Transverse colon (tissue), 4 donors: Measurements from ENCODE around the gene CRYGN. TPM values are rescaled to one million over a fixed set of nuclear protein-coding genes. Genes with fewer than 3 reads are reported as not detected.

Experiments
- DNase-seq: peaks from one replicate; pipeline ENCODE4 v3.0.0-alpha.2; 2019
- H3K27ac ChIP-seq, 4 donors: fragments of 200-600 bp; sonication (generic); 2 replicates each; pipeline ENCODE4 v1.5.1; 2016 to 2018; ENCODE audit warnings: inconsistent platforms in 4 of 4
- H3K27me3 ChIP-seq: fragments of 200-600 bp; sonication (generic); 2 replicates; pipeline ENCODE4 v1.5.1; 2017; ENCODE audit warnings: inconsistent platforms
- H3K36me3 ChIP-seq, 4 donors: fragments of 200-600 bp; sonication (generic); 2 replicates each; pipeline ENCODE4 v1.5.1; 2017 to 2019; ENCODE audit warnings: inconsistent platforms in 4 of 4
- H3K4me1 ChIP-seq, 4 donors: fragments of 200-600 bp; sonication (generic); 2 replicates each; pipeline ENCODE4 v1.5.1; 2017 to 2020; ENCODE audit warnings: inconsistent platforms in 4 of 4
- H3K4me3 ChIP-seq, 4 donors: fragments of 200-600 bp; sonication (generic); 1 replicate in 1 of 4; 2 replicates in 3 of 4; pipeline versions ENCODE4 v1.5.1 to v1.6.1; 2017 to 2019; ENCODE audit warnings: inconsistent platforms in 4 of 4
- H3K9me3 ChIP-seq, 2 donors: fragments of 200-600 bp; sonication (generic); 2 replicates each; pipeline ENCODE4 v1.5.1; 2017 to 2019; ENCODE audit warnings: inconsistent platforms in 2 of 2
- EP300 ChIP-seq: sonication (generic); formaldehyde crosslinking; IDR thresholded peaks from one replicate; pipeline ENCODE4 v1.6.1; 2017; ENCODE audit warnings: antibody characterized with exemption, low read depth
- POLR2A ChIP-seq: fragments of 450-650 bp; IDR thresholded peaks from one replicate; pipeline ENCODE4 v1.6.1; 2016; ENCODE audit warnings: antibody characterized with exemption, mild to moderate bottlenecking, moderate library complexity
- POLR2AphosphoS5 ChIP-seq, 3 donors: sonication (generic); formaldehyde crosslinking; IDR thresholded peaks; one replicate each; pipeline ENCODE4 v1.6.1; 2016; ENCODE audit warnings: antibody characterized with exemption in 3 of 3
- WGBS, 2 donors: methylation state at CpG; one replicate each; pipeline ENCODE4 v1.1.5; 2018; ENCODE audit warnings: low coverage in 1 of 2; 5-methylcytosine and 5-hydroxymethylcytosine counted together
- in situ Hi-C, 4 donors: fragments of 200-750 bp; cut with MboI; loops; one replicate each; pipeline versions ENCODE4 v1.15.0 to v1.15.1; 2017; ENCODE audit warnings: low sequenced_read_pairs in 3 of 4, low pct_ligation_motif_present in 1 of 4, low pct_unique_long_range_greater_than_20kb in 1 of 4
- intact Hi-C: fragments of 100-400 bp; cut with DNase I; formaldehyde crosslinking; loops from one replicate; pipeline ENCODE4 v1.15.1; 2023; ENCODE audit warnings: low total_unique reads
- total RNA-seq, 4 donors: library from RNA; depleted of rRNA; stranded (reverse); fragments of >200 nt; gene quantifications; one replicate each; pipeline ENCODE4 v1.1.0, GENCODE V29; 2016
- TF ChIP-seq, protein P1 (sequence below), 5 experiments: fragments of 200-600 bp in 3 of 5; fragments of 450-650 bp in 2 of 5; sonication (generic) in 3 of 5; IDR thresholded peaks; 1 replicate in 2 of 5; 2 replicates in 3 of 5; pipeline ENCODE4 v1.5.1; 2016 to 2017; ENCODE audit warnings: antibody characterized with exemption in 5 of 5, inconsistent platforms in 3 of 5, mild to moderate bottlenecking in 2 of 5, moderate library complexity in 1 of 5

Gene CRYGN
- total RNA-seq, 4 donors from 2014 or later: not detected

DNA sequence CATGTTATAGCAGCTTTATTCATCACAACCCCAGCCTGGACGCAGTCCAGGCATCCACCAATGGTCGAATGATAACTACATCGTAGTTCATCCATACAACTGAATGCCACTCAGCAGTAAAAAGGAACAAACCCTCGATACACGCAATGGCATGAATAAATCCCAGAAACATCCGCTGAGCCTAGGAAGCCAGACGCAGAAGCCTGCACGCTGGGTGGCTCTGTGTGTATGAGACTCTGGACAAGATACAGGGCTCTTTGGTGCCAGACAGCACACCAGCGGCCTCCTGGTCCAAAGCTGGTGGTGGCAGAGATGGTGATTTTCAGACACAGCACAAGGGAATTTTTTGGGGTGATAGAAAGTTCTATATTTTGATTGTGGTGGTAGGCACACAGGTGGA, 10.0 kb upstream of the CRYGN start:
- TF ChIP-seq EP300 (no peak), POLR2A (no peak), POLR2AphosphoS5 (IDR thresholded peaks at IDR 0.05) (no peak)
- TF ChIP-seq, protein P1, sequence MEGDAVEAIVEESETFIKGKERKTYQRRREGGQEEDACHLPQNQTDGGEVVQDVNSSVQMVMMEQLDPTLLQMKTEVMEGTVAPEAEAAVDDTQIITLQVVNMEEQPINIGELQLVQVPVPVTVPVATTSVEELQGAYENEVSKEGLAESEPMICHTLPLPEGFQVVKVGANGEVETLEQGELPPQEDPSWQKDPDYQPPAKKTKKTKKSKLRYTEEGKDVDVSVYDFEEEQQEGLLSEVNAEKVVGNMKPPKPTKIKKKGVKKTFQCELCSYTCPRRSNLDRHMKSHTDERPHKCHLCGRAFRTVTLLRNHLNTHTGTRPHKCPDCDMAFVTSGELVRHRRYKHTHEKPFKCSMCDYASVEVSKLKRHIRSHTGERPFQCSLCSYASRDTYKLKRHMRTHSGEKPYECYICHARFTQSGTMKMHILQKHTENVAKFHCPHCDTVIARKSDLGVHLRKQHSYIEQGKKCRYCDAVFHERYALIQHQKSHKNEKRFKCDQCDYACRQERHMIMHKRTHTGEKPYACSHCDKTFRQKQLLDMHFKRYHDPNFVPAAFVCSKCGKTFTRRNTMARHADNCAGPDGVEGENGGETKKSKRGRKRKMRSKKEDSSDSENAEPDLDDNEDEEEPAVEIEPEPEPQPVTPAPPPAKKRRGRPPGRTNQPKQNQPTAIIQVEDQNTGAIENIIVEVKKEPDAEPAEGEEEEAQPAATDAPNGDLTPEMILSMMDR (IDR thresholded peaks at IDR 0.05): no peak
- no peaks in the 10 kb centered on the region for H3K27me3 ChIP-seq
- in situ Hi-C loops (loop anchor here (5.0 to 25.0 kb wide), 3 partner anchors 83 to 287 kb away; no protein-coding TSS in a partner anchor), intact Hi-C loops (loop anchor here (5.0 kb wide), 1 partner anchor 83 kb away; no protein-coding TSS in a partner anchor)
- DNase-seq: no peak
- H3K4me1 ChIP-seq: peaks cover 0 to 11% (median 7%) of the 10 kb centered on the region in 4 donors
- H3K4me3 ChIP-seq: no peak overlapping the region
- H3K9me3 ChIP-seq: no peaks in the 10 kb centered on the region
- H3K27ac ChIP-seq: no peak overlapping the region
- 88 to 89% methylated on average over 9 of the region's 9 CpGs for WGBS, 2 donors
- no peaks in the 10 kb centered on the region for H3K36me3 ChIP-seq

DNA sequence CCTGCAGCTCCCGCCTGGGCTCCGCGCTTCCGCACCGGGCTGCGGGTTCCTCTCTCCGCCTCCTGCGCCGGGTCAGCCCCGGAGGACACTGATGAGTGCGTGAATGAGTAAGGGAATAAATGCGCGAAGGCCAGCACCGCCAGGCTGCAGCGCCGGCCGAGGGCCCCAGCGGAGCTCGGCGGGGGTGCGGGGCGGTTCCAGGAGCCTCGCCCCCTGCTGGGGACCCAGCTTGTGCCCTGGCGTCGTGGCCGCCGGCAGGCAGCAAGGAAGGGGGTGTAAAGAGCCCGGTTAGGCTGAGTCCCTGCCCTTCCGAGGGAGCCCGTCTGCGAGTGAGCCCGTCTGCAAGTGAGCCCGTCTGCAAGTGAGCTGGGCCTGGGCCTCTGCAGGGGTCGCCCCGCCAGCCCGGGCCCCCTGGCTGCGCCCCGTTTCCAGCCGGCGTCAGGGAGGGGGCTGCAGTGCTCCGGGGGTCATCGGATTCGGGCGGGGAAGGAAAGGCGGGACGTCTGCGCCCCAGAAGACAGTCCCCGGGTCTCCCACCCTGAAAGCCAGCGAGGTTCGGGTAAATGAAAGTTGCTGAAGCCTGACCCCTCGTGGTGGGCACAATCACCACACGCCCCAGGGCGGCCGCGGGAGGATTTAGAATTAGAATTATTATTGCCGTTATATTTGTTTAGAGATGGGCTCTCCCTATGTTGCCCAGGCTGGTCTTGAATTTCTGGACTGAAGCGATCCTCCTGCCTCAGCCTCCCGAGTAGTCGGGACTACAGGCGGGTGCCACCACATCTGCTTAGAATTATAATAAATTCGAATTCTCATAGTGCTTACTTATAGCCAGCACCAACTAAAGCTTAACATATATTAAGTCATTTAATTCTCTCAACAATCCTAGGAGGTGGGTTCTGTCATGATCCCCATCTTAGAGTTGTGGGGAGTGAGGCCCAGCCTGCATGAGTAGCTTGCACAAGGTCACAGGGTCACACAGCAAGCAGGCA, 8.6 kb upstream of the CRYGN start:
- Histone ChIP-seq H3K27ac (peak overlapping the region; percentile 53 to 71 (median 58)), H3K9me3 (no peaks in the 10 kb centered on the region), H3K36me3 (no peaks in the 10 kb centered on the region), H3K4me1 (peaks cover 0 to 11% (median 7%) of the 10 kb centered on the region in 4 donors), H3K27me3 (no peaks in the 10 kb centered on the region), H3K4me3 (peak overlapping the region; percentile 35 to 68 (median 44))
- WGBS, 2 donors: 19% methylated on average over 42 of the region's 61 CpGs; no CpG with 5 or more reads in 1 of the 2 donors
- intact Hi-C loops: loop anchor here (5.0 kb wide), 1 partner anchor 81 kb away; no protein-coding TSS in a partner anchor
- DNase-seq: peak; percentile 74
- TF ChIP-seq POLR2A (no peak), POLR2AphosphoS5 (IDR thresholded peaks at IDR 0.05) (peak in 1 of 3 donors; percentile 25), EP300 (no peak)
- TF ChIP-seq, protein P1 (IDR thresholded peaks at IDR 0.05): peak; percentile 76 to 80 (median 78)
- in situ Hi-C loops: loop anchor here in 3 of 4 donors (5.0 to 10.0 kb wide), 2 partner anchors 81 to 84 kb away; no protein-coding TSS in a partner anchor

DNA sequence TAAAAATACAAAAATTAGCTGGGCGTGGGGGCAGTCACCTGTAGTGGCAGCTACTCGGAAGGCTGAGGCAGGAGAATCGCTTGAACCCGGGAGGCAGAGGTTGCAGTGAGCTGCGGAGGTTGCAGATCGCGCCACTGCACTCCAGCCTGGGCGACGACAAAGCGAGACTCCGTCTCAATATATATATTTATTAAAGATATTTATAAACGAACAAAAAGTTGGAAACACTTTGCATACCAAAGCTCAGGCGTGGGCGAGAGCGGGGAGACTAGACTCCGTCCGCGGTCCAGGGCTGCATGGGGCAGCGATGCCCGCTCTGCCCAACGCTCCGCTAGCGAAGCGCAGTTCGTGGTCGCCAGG, 7.9 kb upstream of the CRYGN start:
- Histone ChIP-seq H3K4me1 (peaks cover 0 to 11% (median 7%) of the 10 kb centered on the region in 4 donors), H3K4me3 (peak overlapping the region in 3 of 4 donors; percentile 35 to 68 (median 42)), H3K36me3 (no peaks in the 10 kb centered on the region), H3K27me3 (peaks cover 5% of the 10 kb centered on the region), H3K9me3 (no peaks in the 10 kb centered on the region), H3K27ac (peak overlapping the region in 3 of 4 donors; percentile 53 to 71 (median 54))
- WGBS, 2 donors: 71% methylated on average over 26 of the region's 26 CpGs; no CpG with 5 or more reads in 1 of the 2 donors
- DNase-seq: no peak
- intact Hi-C loops (loop anchor here (5.0 kb wide), 1 partner anchor 81 kb away; no protein-coding TSS in a partner anchor), in situ Hi-C loops (loop anchor here in 3 of 4 donors (5.0 to 10.0 kb wide), 2 partner anchors 81 to 83 kb away; no protein-coding TSS in a partner anchor)
- TF ChIP-seq EP300 (no peak), POLR2A (no peak), POLR2AphosphoS5 (IDR thresholded peaks at IDR 0.05) (no peak)
- TF ChIP-seq, protein P1 (IDR thresholded peaks at IDR 0.05): no peak

DNA sequence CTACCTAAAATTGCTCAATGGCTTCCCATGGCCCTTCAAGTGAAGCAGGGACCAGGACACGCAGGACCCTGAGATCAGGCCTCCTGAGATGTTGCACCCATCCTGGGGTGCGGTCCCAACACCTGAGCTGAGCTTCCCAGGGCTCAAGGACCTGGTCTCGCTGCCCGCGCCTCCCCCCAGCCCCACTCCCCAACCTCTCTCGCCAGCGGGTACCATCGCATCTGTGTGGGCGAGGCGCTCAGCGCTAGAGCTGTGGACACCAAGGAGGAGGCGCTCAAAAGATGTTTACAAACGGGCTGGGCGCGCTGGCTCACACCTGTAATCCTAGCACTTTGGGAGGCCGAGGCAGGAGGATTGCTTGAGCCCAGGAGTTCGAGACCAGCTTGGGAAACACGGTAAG, 7.4 kb upstream of the CRYGN start:
- Histone ChIP-seq H3K4me3 (no peak overlapping the region), H3K9me3 (no peaks in the 10 kb centered on the region), H3K36me3 (no peaks in the 10 kb centered on the region), H3K27ac (no peak overlapping the region), H3K27me3 (peaks cover 7% of the 10 kb centered on the region), H3K4me1 (peaks cover 0 to 11% (median 7%) of the 10 kb centered on the region in 4 donors)
- intact Hi-C loops (loop anchor here (5.0 kb wide), 1 partner anchor 80 kb away; no protein-coding TSS in a partner anchor), in situ Hi-C loops (loop anchor here in 3 of 4 donors (5.0 to 10.0 kb wide), 2 partner anchors 80 to 83 kb away; no protein-coding TSS in a partner anchor)
- no peak for DNase-seq
- 92% methylated on average over 18 of the region's 18 CpGs; no CpG with 5 or more reads in 1 of the 2 donors for WGBS, 2 donors
- TF ChIP-seq, protein P1 (IDR thresholded peaks at IDR 0.05): no peak
